PFSK-1 (cell line): ENCODE measurements around the gene AGMO.

Experiments used
- POLR2AphosphoS5 ChIP-seq: IDR thresholded peaks from 2 replicates; pipeline ENCODE4 v1.6.1; 2012; ENCODE audit warnings: low read depth, mild to moderate bottlenecking, control low read depth, low read length, moderate library complexity
- SIN3A ChIP-seq: IDR thresholded peaks from 2 replicates; pipeline ENCODE4 v1.6.1; 2012; ENCODE audit warnings: mild to moderate bottlenecking, low read length, moderate library complexity, borderline replicate concordance; ENCODE audit not compliant: insufficient read depth
- TAF1 ChIP-seq: IDR thresholded peaks from 2 replicates; pipeline ENCODE4 v1.6.1; 2012; ENCODE audit warnings: low read length, control low read depth, borderline replicate concordance; ENCODE audit not compliant: insufficient read depth
- TF ChIP-seq, protein P1 (sequence below), 2 experiments: IDR thresholded peaks; 2 replicates each; pipeline versions ENCODE4 v1.6.1 to v1.8.0; 2011 to 2012; ENCODE audit warnings: low read depth in 2 of 2, low read length in 2 of 2, control low read depth in 1 of 2, inconsistent platforms in 1 of 2, mild to moderate bottlenecking in 1 of 2, moderate library complexity in 1 of 2; ENCODE audit not compliant: insufficient read depth in 1 of 2

DNA sequence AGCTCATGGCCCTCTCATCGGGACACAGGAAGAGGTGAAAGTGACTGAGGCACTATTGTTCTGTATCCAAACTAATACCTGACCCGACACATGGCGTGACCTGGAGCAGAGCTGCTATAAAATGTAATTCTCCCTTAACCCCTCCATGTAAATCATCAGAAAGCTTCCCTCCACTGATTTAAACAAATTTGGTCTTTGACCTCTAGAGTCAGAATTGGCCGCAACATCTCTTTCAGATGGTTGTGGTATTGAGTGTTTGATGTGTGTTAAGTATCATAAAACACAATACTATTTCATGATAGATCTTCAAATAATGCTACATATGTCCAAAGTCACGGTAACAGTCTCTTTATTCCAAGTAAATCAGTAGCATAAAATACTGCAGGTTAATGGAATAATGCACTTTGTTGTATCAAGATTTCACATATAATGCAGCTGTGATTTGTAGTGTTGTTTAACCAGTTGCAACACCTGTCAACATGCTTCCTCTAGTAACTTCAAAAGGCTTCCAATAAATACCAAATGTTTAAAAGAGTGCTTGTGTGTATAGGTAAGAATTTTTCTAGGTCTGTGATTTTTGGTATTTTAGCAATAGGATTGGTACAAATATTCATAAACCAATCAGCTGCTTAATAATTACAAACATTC, 144.3 kb downstream of the AGMO start:
- TF ChIP-seq POLR2AphosphoS5 (no peak), TAF1 (no peak), SIN3A (no peak)
- TF ChIP-seq, protein P1, sequence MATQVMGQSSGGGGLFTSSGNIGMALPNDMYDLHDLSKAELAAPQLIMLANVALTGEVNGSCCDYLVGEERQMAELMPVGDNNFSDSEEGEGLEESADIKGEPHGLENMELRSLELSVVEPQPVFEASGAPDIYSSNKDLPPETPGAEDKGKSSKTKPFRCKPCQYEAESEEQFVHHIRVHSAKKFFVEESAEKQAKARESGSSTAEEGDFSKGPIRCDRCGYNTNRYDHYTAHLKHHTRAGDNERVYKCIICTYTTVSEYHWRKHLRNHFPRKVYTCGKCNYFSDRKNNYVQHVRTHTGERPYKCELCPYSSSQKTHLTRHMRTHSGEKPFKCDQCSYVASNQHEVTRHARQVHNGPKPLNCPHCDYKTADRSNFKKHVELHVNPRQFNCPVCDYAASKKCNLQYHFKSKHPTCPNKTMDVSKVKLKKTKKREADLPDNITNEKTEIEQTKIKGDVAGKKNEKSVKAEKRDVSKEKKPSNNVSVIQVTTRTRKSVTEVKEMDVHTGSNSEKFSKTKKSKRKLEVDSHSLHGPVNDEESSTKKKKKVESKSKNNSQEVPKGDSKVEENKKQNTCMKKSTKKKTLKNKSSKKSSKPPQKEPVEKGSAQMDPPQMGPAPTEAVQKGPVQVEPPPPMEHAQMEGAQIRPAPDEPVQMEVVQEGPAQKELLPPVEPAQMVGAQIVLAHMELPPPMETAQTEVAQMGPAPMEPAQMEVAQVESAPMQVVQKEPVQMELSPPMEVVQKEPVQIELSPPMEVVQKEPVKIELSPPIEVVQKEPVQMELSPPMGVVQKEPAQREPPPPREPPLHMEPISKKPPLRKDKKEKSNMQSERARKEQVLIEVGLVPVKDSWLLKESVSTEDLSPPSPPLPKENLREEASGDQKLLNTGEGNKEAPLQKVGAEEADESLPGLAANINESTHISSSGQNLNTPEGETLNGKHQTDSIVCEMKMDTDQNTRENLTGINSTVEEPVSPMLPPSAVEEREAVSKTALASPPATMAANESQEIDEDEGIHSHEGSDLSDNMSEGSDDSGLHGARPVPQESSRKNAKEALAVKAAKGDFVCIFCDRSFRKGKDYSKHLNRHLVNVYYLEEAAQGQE (IDR thresholded peaks at IDR 0.05; ENCODE audit: insufficient read depth in 1 of 2, low read depth in 2 of 2, low read length in 2 of 2): no peak
